Heart left ventricle (tissue), 16 donors: Measurements from ENCODE around the gene RBM20. TPM values are rescaled to one million over a fixed set of nuclear protein-coding genes. Genes with fewer than 3 reads are reported as not detected.
"Not testable (repeated sequence)": the region's sequence is repeated elsewhere in the genome, so short reads cannot be mapped to it uniquely, and the experiment has no call there.

ENCODE experiments used
- ATAC-seq, 4 donors: fragments of 200-7000 bp; cut with Tn5 transposase; one replicate each; pipeline ENCODE4 v1.9.1; 2020 to 2022; ENCODE audit warnings: moderate library complexity in 4 of 4, mild to moderate bottlenecking in 3 of 4, moderate number of reproducible peaks in 1 of 4
- DNase-seq, 5 donors: peaks; one replicate each; pipeline ENCODE4 v3.0.0-alpha.2; 2020
- H3K27ac ChIP-seq, 12 donors: fragments of 200-600 bp; sonication (generic) in 4 of 12; one replicate each; pipeline versions ENCODE4 v1.5.0 to v1.8.0; 2016 to 2022; ENCODE audit warnings: mild to moderate bottlenecking in 2 of 12
- H3K27me3 ChIP-seq, 9 donors: fragments of 200-600 bp; sonication (generic) in 2 of 9; one replicate each; pipeline versions ENCODE4 v1.5.1 to v1.8.0; 2016 to 2022; ENCODE audit warnings: mild to moderate bottlenecking in 3 of 9
- H3K36me3 ChIP-seq, 9 donors: fragments of 200-600 bp; sonication (generic) in 2 of 9; one replicate each; pipeline versions ENCODE4 v1.5.0 to v1.8.0; 2018 to 2022; ENCODE audit warnings: mild to moderate bottlenecking in 2 of 9
- H3K4me1 ChIP-seq, 12 donors: fragments of 200-600 bp; sonication (generic) in 4 of 12; one replicate each; pipeline versions ENCODE4 v1.5.0 to v1.8.0; 2016 to 2022; ENCODE audit warnings: mild to moderate bottlenecking in 3 of 12
- H3K4me3 ChIP-seq, 12 donors: fragments of 200-600 bp; sonication (generic) in 4 of 12; one replicate each; pipeline versions ENCODE4 v1.5.0 to v1.8.0; 2017 to 2022; ENCODE audit warnings: mild to moderate bottlenecking in 9 of 12, moderate library complexity in 4 of 12
- H3K9me3 ChIP-seq, 12 donors: fragments of 200-600 bp; sonication (generic) in 4 of 12; one replicate each; pipeline versions ENCODE4 v1.5.0 to v1.8.0; 2016 to 2022; ENCODE audit warnings: mild to moderate bottlenecking in 1 of 12
- POLR2A ChIP-seq, 2 donors: fragments of 450-650 bp; IDR thresholded peaks; one replicate each; pipeline ENCODE4 v1.6.1; 2017; ENCODE audit warnings: antibody characterized with exemption in 2 of 2, mild to moderate bottlenecking in 2 of 2, moderate library complexity in 2 of 2
- WGBS, 4 donors: extraction: QIAGEN DNeasy Blood & Tissue Kit in 2 of 4; methylation state at CpG; one replicate each; pipeline versions ENCODE4 v1.1.5 to v1.1.7; 2013 to 2018; 5-methylcytosine and 5-hydroxymethylcytosine counted together
- intact Hi-C, 10 donors: fragments of 100-400 bp; cut with DNase I; formaldehyde crosslinking; loops; one replicate each; pipeline versions ENCODE4 v1.11.1 to v1.14.2; 2022
- polyA plus RNA-seq, 2 donors: library from polyadenylated mRNA; stranded (reverse); fragments of 200-250 nt; gene quantifications; one replicate each; pipeline ENCODE4 v1.2.3, GENCODE V29; 2013
- total RNA-seq, 9 donors: library from RNA; depleted of rRNA in 2 of 9; stranded (reverse); fragments of >200 nt in 2 of 9; fragmentation: NEBNext Ultra II Directional in 3 of 9; extraction: Animal tissue kit (Norgen Biotek cat#: 25700) in 3 of 9; gene quantifications; one replicate each; pipeline versions ENCODE4 v1.1.0 to v1.2.4, GENCODE V29; 2016 to 2023
- TF ChIP-seq, protein P1 (sequence below), 12 donors: fragments of 200-600 bp; sonication (generic) in 4 of 12; IDR thresholded peaks; one replicate each; pipeline versions ENCODE4 v1.5.0 to v1.8.0; 2018 to 2022; ENCODE audit warnings: antibody characterized with exemption in 12 of 12, mild to moderate bottlenecking in 5 of 12
- donor health status: ischemic (EF 13 %, LVEDD 7.1; RV severe dilation, severe dysfunction).
- donor health status: healthy with polysubstance abuse.
- donor health status: DM: no; HTN: yes; CAD: no.
- donor health status: DM: no; HTN: no; CAD: no.
- donor health status: ischemic (EF 25% LVEDD 6.9; RV normal size, moderate dysfunction).
- donor health status: ischemic (EF 25% LVEDD 5.7; RV mildly dilated, moderate dysfunction).
- donor health status: healthy.
- donor health status: DM: yes; HTN: yes; CAD: no.
- donor health status: ischemic (EF 35%, LVEDD 5.7; RV mildly dilated, moderate dysfunction).
- donor health status: nonischemic (EF 11% LVEDD 7.7; RV severe dilation, severe dysfunction).
- donor health status: DM: yes; HTN: yes; CAD: no.
- donor health status: PGD.
- donor health status: ischemic (EF 29% LVEDD 5.4; RV normal size, mild dysfunction).
- donor health status: nonischemic (EF 23%, LVEDD 6.1; RV moderate dilation, normal function).

Gene RBM20
- total and polyA plus RNA-seq, 11 donors, result 29.9 to 152 (median 91.2) TPM

DNA sequence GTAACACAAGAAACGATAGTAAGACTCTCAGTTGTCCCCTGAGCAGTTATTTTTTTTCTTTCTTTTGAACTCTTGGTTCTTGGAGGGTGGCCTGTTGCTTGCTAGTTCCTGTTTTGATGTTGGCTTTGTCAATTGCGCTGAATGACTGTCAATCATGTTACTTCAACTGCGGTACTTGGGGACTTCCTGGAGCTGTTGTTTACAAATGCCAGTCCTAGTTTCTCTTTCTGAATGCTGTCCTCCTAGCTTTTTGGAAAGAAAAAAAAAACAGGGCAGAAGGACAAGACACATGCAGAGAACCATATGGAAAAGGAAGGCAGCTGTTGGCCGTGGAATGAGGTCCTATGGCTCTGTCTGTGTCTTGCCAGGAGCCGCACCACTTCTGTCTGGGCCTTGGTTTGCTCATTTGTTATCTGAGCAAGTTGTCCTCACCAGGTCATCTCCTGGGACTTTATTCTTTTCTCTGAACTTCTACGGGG, 220.6 kb downstream of the RBM20 start:
- TF ChIP-seq, protein P1, sequence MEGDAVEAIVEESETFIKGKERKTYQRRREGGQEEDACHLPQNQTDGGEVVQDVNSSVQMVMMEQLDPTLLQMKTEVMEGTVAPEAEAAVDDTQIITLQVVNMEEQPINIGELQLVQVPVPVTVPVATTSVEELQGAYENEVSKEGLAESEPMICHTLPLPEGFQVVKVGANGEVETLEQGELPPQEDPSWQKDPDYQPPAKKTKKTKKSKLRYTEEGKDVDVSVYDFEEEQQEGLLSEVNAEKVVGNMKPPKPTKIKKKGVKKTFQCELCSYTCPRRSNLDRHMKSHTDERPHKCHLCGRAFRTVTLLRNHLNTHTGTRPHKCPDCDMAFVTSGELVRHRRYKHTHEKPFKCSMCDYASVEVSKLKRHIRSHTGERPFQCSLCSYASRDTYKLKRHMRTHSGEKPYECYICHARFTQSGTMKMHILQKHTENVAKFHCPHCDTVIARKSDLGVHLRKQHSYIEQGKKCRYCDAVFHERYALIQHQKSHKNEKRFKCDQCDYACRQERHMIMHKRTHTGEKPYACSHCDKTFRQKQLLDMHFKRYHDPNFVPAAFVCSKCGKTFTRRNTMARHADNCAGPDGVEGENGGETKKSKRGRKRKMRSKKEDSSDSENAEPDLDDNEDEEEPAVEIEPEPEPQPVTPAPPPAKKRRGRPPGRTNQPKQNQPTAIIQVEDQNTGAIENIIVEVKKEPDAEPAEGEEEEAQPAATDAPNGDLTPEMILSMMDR (IDR thresholded peaks at IDR 0.05), result no peak
- no peak for TF ChIP-seq POLR2A (IDR thresholded peaks at IDR 0.05)
- Histone ChIP-seq H3K4me3 (peak overlapping the region in 7 of 12 donors; percentile 1 to 42 (median 16)), H3K27me3 (no peaks in the 10 kb centered on the region), H3K27ac (peak overlapping the region; percentile 40 to 99 (median 66)), H3K4me1 (peaks cover 0 to 99% (median 16%) of the 10 kb centered on the region in 12 donors), H3K36me3 (no peaks in the 10 kb centered on the region), H3K9me3 (no peaks in the 10 kb centered on the region)
- ATAC-seq (peak in 2 of 4 donors; percentile 22 to 46), DNase-seq (no peak)
- intact Hi-C loops, result loop anchor here in 2 of 10 donors (5.0 to 10.0 kb wide), 2 partner anchors 37 to 60 kb away; no protein-coding TSS in a partner anchor
- WGBS, 4 donors, result 50 to 60% (median 52%) methylated on average over 6 of the region's 6 CpGs

DNA sequence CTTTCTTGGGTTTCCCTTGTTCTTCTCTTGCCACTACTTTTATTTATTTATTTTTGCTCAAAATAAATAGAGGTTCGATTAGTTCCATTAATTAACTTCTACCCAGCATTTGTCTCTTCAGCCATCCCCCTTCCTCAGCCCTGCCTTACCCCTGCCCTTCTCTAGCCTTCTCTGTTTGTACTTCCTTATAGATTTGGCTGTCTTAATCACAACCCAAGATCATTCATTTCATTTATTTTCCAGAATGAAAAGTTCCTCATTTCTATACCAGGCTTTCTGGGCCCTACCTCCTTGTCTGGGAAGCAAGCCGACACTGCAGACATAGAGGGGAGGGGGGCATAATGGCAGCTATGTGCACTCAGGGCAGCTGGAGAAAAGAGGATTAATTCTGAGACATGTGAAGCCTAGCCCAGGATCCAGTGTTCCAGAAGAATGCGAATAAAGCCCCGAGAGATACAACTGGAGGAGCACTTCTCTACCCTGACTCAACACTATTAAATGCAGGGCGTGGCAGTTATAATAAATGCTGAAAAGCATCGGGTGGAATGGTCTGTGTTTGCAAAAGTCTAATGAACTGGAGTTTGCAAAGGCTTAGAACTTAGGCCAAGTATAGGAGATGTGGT, 221.2 kb downstream of the RBM20 start:
- 67 to 71% (median 69%) methylated on average over 6 of the region's 6 CpGs for WGBS, 4 donors
- TF ChIP-seq POLR2A (IDR thresholded peaks at IDR 0.05), result no peak
- TF ChIP-seq, protein P1 (IDR thresholded peaks at IDR 0.05), result no peak

DNA sequence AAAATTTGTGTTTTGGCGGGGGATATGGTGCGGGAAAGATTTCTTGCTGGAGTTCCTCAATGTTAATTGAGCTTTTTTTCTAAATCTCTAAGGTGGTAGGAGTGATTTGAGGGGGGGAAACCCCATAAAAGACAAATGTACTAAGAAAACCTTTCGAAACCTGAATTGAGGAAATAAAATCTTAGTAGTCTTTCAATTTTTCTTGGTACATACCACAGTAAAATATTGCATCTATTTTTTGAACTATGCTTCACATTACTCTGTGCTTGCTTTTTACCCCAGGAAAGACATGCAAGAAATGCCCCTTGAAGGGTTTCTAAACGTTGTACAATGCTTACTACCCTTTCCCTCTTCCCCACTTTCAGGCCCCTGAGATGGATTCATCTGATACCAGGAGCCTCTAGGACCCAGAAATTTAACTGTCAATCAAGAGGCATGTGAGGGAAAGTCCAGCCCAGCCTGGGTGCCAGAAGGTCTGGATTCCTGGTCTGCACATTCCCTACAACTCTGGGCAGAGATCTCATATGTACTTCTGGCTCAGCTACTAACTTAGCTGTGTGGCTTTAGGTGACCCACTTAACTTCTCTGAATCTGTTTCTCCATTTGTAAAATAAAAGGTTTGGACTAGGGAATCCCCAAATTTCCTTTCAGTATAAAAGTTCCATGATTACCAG, 221.8 kb downstream of the RBM20 start:
- H3K27me3 ChIP-seq, result no peaks in the 10 kb centered on the region
- H3K4me3 ChIP-seq, result no peak overlapping the region
- DNase-seq (no peak), ATAC-seq (no peak)
- peaks cover 0 to 99% (median 12%) of the 10 kb centered on the region in 12 donors for H3K4me1 ChIP-seq
- TF ChIP-seq POLR2A (IDR thresholded peaks at IDR 0.05), result no peak
- TF ChIP-seq, protein P1 (IDR thresholded peaks at IDR 0.05), result no peak
- H3K36me3 ChIP-seq, result no peaks in the 10 kb centered on the region
- H3K9me3 ChIP-seq, result no peaks in the 10 kb centered on the region
- peak overlapping the region in 6 of 12 donors; percentile 9 to 99 (median 62) for H3K27ac ChIP-seq
- WGBS, 4 donors, result 77 to 86% (median 82%) methylated on average over 4 of the region's 4 CpGs
- intact Hi-C loops, result loop anchor here in 2 of 10 donors (5.0 to 10.0 kb wide), 2 partner anchors 39 to 61 kb away; no protein-coding TSS in a partner anchor

More for the DNA sequence above, 221.2 kb downstream of the RBM20 start:
- Histone ChIP-seq H3K27me3 (no peaks in the 10 kb centered on the region), H3K9me3 (no peaks in the 10 kb centered on the region), H3K27ac (peak overlapping the region; percentile 40 to 99 (median 66)), H3K36me3 (no peaks in the 10 kb centered on the region), H3K4me3 (peak overlapping the region in 4 of 12 donors; percentile 7 to 42 (median 21)), H3K4me1 (peaks cover 0 to 99% (median 13%) of the 10 kb centered on the region in 12 donors)
- ATAC-seq (peak; percentile 3 to 64 (median 46)), DNase-seq (no peak)
- intact Hi-C loops, result loop anchor here in 2 of 10 donors (5.0 to 10.0 kb wide), 2 partner anchors 38 to 60 kb away; no protein-coding TSS in a partner anchor

DNA sequence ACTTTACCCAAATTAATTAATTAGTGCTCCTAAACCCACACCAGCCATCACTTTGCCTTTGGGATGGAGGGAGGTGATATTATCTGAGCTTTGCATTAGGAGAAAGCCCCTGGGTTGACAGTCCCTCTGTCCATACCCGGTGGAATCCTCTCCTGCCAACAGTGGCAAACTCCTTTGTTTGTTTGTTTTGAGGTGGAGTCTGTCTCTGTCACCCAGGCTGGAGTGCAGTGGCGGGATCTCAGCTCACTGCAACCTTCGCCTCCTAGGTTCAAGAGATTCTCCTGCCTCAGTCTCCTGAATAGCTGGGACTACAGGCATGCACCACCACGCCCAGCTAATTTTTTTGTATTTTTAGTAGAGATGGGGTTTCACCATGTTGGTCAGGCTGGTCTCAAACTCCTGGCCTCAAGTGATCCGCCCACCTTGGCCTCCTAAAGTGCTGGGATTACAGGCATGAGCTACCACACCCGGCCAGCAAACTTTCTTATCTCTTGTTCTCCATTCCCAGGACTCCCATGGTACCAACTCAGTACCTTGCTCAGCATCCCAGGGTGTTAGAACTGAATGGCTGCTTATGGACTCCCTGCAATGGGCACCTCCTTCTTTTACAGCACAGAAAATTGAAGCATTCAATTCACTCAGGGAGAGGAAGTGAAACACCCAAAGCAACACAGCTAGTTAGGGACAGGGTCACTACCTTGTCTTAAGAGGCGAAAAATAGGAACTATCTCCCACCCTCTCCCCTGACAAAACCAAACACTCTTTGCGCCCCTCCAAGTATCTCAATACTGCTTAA, 223.1 kb downstream of the RBM20 start:
- Histone ChIP-seq H3K27ac (peak overlapping the region in 3 of 12 donors; percentile 5 to 99 (median 9)), H3K4me1 (peaks cover 0 to 91% (median 13%) of the 10 kb centered on the region in 12 donors)
- 80 to 88% (median 87%) methylated on average over 8 of the region's 8 CpGs for WGBS, 4 donors
- intact Hi-C loops, result loop anchor here in 2 of 10 donors (5.0 to 10.0 kb wide), 2 partner anchors 40 to 62 kb away; no protein-coding TSS in a partner anchor
- not testable (repeated sequence) for H3K4me3 ChIP-seq, H3K9me3 ChIP-seq, DNase-seq, ATAC-seq, H3K27me3 ChIP-seq, H3K36me3 ChIP-seq
